Measurements from ENCODE around the gene SLC10A7.
A peak's percentile ranks its signal among the peaks of the same experiment; 100 is the strongest.

Gene SLC10A7

DNA sequence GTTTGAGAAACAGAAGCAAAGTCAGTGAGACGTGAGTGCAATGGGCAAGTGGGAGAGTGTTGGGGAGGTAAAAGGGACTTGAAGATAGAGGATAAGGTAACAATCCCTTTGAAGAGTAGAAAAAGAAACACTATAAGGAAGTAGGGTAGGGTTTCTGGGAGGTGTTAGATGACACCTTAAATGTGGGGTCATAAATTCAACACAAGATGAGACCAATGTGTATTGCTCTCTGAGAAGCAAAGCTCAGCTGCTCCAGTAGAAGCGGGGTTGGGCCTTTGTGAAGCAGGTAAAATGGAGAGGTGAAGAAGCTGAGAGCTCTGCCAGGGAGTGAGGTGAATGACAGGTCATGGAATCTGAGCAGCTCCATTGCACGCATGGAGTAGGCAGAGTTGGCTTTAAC, 222.1 kb downstream of the SLC10A7 start:
- DNase-seq: no peak

DNA sequence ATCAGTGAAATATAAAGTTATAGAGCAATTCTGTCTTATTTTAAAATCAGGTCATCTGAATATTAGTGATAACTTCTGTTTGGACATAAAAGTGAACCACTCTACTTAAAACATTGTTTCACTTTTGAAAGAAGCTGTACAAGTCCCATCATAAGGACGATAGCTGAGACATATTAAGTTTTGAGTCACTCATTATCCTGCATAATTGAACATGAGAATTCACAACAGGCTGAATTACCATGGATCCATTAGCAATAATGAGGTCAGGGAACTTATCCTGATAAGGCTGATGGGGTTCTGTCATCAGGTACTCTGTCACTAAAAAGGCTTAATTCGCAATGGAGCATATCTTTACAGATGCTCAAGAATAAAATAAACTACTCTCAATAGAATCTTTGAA, 227.0 kb downstream of the SLC10A7 start:
- DNase-seq: no peak

DNA sequence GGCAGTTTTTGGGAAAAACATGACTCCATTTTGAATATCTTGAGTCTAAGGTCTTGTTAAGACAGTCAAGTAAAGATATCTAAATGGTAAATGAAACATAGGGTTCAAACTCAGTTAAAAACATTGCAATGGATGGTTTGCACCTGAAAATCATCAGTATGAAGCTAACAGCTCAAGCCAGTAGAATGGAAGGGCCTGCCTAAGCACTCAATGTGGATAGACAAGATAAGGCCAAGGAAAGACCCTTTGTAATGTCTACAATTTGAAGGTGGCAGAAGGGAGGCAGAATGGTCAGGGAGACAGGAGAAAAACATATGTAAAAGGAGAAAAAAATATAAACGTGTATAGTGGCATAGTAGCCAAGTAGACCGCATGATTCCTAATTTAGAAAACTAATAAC, 229.2 kb downstream of the SLC10A7 start:
- no peak for DNase-seq

DNA sequence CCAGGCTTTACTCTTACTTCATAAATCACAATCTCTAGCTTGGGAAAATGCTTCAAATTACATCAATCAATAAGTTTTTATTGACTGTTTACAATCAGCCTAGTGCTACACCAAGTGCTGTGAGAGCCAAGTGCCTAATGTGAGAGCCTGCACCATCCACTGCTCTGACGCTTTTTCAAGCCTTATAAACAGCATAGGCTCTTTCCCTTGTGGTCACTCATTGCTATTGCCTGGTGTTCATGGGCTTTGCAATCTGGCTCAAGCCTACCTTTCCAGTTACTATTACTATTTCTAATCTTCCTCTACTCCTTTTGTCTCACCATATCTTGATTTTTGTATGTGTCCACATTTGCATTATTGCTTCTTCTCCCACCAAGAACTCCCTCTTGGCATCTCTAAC, 230.4 kb downstream of the SLC10A7 start:
- DNase-seq: no peak

DNA sequence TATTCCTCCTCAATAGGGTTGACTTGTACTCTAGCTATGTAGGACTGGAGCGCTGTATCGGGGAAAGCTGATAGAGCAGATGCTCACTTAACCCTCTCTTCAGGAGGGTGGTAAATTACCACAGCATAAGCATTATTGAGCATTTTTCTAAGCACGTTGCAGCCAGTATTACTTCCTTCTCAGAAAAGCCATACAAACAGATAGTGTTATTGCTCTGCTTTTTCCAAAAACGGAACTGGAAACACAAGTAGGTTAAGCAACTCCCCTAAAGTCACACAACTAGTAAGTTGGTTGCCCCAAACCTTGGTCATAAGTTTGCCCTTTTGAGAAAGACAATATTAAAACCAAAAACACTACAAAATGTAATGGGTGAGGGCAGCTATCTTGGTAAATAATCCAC, 233.5 kb downstream of the SLC10A7 start:
- no peak for DNase-seq

DNA sequence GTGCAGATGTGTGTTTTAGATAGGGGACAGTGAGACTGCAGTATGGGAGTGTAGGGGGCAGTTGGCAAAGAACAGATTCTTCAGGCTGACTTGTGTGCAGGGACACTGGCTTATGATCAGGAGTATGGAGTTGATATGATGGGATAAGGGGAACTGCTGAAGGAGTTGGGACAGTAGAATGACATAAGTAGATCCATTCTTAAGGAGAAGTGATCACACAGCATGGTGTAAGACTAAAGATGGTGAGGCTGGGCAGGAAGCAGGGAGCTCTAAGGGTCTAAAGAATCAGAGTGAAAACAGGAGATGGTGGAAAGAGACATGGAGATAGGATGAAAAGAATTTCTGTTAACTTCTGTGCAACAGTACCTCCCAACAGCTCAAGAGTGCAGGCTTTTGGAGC, 236.7 kb downstream of the SLC10A7 start:
- DNase-seq: no peak

DNA sequence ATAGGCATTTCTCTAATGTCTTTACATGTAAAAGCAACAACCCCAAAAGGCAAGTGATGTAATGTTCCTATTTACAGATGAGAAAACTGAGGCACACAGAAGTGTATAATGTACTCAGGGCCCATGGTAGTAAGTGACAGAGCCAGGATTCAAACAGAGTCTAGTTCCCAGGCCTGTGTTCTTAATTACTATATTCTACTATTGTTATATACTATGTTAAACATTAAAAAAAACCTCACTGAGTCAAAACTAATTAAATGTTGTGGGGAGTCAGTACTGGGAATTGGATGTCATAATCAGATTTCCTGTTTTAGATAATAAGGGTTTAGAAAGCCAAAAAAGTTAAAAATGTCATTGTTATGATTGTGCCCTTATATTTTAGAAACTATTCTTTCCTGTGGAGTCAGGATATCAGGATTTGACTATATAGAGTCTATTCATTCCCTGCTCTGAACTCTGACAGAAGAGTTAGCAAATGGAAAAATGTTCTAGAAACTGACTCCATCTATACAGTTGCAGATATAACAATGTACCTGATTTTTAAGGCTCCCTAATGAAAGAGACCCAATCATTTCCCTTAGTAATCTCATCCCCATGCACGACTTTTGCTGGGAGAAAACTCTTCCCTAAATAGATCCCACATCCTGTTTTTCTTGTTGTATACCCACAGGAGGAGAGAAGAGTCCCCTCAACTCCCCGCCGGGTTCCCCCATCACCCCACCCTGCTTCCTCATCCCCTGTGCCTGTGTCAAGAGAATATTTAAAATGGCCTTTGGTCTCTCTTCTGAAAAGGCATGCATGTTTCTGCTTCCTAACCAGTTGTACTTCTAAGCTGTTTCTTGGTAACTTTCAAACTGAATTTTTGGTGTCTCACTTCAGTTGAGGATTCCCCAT, 237.7 kb downstream of the SLC10A7 start:
- no peak for DNase-seq

DNA sequence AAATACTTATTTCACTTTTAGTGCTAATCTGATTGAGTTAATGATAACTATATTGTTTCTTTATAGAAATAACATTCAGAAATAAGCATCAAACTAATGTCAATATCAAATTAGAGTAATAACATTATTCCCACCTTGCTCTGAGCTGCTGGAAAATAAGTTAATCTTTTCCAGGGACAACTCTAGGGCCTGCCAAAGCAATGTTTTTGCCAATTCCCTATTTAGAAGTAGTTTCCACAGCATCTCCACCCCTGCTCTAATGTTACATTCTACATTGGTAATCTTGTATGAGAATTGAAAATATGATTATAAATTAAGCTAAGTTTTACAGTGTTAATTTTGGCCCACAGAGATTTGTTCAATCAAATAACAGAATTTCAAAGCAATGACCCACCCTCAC, 239.1 kb downstream of the SLC10A7 start:
- no peak for DNase-seq

DNA sequence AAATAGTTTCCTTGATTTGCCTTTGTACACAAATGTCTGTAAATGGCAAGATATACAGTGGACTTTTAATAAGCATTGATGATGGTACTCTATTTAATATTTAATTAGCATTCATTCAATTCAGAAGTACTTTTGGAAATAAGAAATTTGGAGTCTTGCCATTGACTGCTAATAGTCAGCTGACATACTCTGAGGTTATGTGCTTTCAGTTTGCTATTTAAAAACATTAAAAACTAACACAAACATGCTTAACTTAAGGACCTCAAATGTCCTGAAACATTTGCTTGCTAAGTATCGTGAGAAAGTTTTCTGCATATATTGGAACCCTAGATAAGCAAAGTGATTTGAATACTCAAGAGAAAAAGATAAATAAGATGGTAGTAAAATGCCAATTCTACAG, 242.8 kb downstream of the SLC10A7 start:
- DNase-seq: no peak

DNA sequence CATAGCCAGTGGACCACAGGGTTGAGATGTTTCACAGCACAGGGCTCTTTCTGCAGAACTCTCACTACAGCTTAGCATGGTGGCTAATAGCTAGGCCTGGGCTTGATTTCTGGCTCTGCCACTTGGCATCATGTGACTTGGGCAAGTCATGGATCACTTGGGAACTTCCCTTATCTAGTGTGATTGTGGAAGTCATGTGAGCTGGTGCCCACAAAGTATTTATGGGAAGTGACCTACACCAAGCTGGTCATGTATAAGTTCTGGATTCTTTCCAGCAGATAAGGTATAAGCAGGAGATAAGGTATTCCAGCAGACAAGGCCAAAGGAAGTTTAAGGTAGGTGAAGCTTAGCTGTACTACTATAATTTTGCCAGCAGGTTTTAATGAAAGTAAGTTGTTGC, 246.4 kb downstream of the SLC10A7 start:
- DNase-seq: no peak

DNA sequence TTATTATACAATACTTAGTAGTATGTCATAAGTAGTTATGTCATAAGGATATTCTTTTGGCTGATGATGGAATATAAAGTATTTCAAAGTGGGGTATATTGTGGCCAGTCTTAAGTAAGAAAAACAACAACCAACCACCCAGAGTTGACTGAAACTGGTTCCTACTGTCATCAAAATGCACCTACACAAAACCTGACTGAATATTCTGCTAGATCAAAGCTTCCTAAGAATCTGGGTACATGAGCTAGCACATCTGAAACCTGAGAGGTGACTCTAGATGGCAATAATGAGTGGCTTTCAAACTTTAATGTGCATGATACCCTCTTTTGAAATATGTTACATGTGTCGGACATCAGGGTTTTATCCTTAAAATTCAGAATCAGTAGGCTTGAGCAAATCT, 247.0 kb downstream of the SLC10A7 start:
- no peak for DNase-seq

DNA sequence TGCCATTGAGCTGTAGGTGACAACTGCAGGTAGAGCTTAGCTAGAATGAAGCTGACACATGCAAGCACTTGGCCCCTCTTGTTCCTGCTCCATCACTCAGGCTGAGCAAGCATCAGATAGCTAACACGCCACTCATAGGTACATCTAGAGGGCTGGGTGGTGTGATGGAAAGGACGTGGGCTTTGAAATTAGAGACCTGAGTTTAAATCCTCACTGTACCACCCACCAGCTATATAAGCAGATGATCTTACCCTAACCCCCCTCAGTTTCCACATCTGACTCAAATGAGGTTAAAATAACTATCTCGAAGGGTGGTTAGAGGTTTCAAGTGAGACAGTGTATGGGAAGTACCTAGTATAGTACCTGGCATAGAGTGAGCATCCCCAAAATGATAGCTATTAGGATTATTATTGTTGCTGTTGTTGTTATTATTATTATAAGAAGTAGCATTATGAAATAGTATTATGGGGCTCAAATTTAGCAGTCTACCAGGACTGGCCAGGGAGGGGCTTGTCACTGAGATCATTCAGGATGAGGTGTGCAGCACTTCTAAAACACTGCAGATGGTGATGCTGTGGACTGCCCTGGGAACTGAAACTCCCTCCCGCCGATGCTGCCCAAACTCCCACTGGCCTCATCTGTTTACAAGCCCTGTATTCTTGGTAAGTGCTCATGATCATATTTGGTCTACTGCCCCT, 248.4 kb downstream of the SLC10A7 start:
- no peak for DNase-seq

DNA sequence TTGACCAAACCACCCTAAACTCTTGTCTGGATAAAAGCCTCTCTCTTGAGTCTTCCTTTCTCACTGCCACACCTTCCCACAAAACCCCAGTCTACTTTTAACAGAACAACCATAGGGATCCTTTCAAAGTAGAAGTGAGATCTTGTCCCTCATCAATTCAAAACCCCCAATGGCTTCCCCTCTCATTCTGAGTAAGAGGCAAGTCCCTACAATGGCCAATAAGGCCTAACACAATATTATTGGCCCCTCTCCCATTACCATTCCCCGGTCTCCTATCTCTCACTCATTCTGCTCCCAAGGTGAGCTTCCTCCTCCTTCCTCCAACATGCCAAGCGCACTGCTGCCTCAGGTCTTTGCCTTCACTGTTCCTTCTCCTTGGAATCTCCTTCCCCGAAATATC, 250.3 kb downstream of the SLC10A7 start:
- DNase-seq: no peak

DNA sequence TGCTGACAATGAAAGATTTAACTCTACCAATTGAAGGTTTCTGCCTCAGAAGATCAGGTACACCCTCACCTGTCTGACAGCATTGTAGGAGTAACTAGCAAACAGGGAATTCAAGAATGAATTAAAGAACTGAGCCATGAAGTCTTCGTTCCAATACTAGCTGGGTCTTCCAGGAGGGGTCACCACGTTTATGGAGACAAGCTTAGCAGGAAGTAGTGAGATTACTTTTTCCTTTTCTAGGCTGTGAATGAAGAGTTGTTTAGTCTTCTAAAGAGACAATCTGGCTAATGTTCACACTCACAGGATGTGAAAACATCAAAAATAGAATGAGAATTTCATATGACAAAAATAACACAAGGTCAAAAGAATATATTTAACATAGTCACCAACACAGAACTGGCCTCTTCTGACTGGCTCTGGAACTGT, 252.5 kb downstream of the SLC10A7 start:
- DNase-seq: no peak

DNA sequence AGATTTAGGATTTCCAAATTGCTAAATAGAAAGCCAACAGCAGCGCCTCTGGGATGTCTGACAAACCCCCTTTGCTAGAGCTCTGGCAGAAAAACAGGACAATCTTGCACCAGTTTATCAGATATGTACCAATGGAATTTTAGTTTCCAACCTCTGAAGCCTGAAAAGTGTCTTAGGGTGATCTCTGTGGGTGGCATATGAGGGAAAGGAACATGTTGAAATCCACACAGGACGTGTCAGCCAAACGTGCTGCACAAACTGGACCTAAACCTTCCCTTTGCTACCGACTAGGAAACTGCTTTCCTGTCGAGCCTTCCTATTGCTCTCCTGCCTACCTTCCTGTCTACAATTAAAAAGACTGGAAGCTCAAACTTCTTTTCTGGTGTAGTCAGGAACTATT, 253.9 kb downstream of the SLC10A7 start:
- no peak for DNase-seq

DNA sequence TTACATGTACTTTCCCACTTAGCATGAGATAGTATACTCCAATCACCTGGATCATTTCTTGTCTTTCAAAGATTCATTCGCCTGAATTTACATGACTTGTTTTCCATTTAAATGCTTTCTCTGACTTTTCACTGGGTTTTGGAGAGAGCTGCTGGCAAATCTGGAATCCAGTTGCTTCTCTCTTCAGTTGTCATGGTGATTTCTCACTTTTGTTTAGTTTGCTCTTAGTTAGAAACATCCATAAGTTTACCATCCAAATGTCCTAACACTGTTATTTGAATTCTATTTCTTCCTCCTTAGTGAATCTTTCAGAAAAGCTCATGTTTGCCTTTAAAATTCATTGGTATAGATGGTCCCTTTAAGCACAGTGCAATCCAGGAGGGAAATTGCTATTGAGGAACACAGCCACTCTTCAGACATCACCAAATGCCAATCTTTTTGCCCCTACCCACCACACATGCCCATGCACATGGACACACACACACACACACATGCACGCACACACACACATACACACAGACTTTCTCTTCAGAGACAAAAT, 255.7 kb downstream of the SLC10A7 start:
- DNase-seq: no peak

DNA sequence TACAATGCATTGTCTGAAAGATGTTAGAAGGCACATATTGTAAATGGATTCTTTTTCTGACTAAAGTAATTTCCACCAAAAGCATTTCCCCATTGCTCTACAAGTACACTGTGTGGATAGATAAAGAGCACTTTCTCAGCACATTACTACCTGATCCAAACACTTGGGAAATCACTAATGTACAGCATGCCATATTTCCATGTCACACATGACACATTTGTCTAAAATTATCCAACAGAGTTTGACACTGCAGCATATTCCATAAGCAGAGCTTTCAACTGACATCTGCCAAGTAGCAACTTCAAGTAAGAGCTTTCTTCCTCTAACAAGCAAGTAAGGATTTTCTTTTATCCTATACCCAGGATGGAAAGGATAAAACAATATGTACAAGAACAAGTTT, 257.9 kb downstream of the SLC10A7 start:
- no peak for DNase-seq

DNA sequence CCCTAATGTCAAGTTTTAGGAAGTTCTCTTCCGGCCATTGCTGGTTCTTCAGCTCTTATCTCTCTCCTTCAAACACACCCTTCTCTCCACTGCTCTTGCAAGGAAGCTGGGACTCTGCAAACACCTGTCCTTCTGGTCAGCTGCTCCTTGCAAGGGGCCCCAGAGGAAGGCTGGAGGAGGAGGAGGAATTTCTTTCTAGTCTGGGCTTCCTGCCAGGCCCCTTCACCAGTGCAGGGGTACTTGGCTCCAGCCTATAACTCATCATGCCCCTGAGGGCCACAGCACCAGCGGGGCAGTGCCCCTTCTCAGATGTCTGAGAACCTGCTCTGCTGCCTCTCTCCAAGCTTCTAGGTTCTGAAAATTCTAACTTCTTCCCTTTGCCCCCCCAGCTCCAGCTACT, 260.7 kb downstream of the SLC10A7 start:
- peak; percentile 31 for DNase-seq

DNA sequence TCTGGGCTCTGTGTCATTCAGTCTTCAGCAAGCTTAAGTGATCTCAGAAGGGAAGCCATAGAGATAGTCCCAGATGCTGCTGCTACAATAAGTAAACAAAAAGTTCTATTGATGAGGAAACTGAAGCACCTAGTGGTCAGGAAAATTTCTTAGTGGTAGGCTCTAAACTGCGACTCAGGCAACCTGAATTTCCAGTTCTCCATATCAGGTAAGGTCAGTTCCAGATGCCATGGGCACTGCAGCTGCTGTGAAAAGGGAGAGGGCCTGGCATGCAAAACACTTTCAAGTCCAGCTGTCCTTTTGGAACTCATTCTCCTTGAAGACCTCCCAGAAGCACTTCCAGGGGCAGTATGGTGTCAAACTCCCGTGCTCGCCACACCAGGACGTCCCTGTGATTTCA, 261.2 kb downstream of the SLC10A7 start:
- DNase-seq: no peak

DNA sequence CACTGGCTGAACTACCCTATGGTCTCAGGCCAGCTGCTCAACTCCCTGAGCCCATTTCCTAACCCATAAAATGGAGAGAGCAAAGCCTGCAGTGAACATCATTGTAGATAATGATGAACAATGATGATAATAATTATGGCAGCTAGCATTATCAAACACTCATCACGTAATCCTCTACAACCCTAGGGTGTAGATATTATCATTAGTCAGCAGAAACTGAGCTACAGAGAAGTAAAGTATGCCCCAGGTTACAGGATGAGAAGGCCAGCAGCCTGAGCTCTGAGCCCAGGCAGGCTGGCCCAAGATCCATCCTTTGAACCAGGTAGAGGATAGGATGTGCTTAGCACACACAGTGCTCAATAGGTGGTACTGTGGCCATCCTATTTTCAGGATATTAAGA, 264.2 kb downstream of the SLC10A7 start:
- no peak for DNase-seq

DNA sequence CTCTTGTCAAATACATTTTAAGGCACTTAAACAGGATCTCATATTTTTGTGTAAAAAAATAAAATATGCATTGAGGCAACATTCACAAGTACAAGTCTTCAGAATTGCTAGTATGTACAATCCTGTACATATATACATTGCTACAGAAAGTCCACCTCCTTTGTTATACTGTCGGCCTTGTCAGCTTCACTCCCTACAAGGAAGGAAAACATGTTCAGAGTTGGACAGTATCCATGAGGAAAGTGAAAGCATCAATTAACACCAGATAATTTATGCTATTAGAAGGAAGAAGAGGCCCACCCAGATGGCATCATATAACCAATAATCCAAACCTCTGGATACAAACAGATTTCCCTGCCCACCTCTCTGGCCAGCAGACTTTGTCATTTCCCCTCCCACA, 265.4 kb downstream of the SLC10A7 start:
- no peak for DNase-seq

DNA sequence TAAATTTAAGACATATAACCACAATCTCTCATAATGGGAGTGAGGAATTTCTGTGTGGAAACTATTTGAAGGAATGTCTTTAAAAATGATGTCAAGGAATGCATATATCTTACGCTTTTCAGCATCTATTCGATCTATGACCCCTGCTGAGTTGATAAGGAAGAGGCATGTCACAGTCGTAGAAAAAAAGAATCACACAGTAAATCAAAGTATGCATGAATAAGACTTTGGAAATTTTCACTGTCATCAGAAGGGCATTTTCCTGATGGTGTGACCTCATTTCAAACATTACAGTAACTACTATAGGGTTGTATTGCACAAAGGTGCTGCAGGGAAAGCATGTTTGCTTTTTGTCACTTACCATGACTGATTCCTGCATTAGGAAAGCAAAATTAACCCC, 265.9 kb downstream of the SLC10A7 start:
- DNase-seq: no peak

DNA sequence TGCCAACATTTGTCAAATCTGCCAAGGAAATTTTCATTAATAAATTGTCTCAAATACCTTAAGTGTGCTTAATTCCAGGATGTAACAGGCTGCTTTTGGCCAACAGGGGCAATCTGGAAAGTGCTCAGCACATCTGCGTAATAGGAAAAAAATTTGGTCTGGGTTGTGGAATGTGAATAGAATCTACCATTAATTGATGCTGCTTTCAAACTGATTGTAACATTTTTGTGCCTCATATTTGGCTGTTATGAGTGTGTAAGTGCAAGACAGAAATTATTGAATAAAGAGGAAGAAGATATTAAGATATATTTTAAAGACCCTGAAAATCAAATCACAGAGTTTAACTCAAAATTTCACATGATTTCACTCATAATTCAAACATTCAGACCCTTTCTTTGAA, 266.3 kb downstream of the SLC10A7 start:
- DNase-seq: no peak

DNA sequence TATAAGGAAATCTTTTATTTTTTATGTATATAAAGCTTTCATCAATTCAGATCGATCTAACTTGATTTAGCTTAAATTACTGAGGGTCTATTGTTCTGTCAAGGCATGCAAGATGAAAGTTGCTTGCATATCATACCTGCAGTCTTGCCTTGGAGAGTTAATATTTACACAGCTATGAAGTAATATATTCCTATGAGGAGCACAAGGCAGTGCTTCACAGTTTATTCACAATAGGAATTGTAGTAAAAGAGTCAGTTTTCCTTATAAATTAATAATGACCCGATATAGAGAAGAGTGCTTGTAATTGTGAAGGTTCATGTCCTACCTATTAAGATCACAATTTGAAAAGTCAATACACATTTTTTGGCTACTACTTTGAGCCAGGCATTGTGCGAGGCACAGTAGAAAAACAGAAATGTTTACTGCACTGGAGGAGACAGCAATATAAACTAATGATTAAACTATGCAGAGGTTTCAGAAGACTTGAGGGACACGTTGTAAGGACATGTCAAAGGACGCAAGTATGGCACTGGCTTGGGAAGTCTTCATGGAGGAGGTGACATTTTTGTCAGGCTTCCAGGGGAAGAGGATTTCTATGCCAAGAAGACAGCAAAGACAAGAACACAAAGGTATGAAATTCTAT, 268.6 kb downstream of the SLC10A7 start:
- no peak for DNase-seq
